HG03457 (cell line): ENCODE results near the gene UBE2H.
"Not testable (repeated sequence)": the region's sequence is repeated elsewhere in the genome, so short reads cannot be mapped to it uniquely, and the experiment has no call there.

ENCODE experiments used
- ATAC-seq: cut with Tn5 transposase; IDR thresholded peaks from one replicate; pipeline ENCODE4 v1.9.1; 2021; ENCODE audit warnings: moderate number of reproducible peaks; ENCODE audit not compliant: unreplicated experiment

UBE2H gene

GRCh38 chr7:129875745-129876411 lies 76.9 kb downstream of the UBE2H start:
- ATAC-seq, result no peak

GRCh38 chr7:129875160-129875559 lies 77.6 kb downstream of the UBE2H start:
- no peak for ATAC-seq

GRCh38 chr7:129874722-129875121 lies 78.0 kb downstream of the UBE2H start:
- no peak for ATAC-seq

GRCh38 chr7:129872054-129872453 lies 80.7 kb downstream of the UBE2H start:
- no peak for ATAC-seq

GRCh38 chr7:129870668-129871067 lies 82.1 kb downstream of the UBE2H start:
- no peak for ATAC-seq

- no peak for ATAC-seq
These were observed 86.5 kb downstream of the UBE2H start for GRCh38 chr7:129866251-129866650.

GRCh38 chr7:129865925-129866201 lies 86.9 kb downstream of the UBE2H start:
- no peak for ATAC-seq

- no peak for ATAC-seq
These were observed 87.5 kb downstream of the UBE2H start for GRCh38 chr7:129865093-129865924.

GRCh38 chr7:129864676-129865075 lies 88.1 kb downstream of the UBE2H start:
- not testable (repeated sequence) for ATAC-seq

GRCh38 chr7:129864042-129864441 lies 88.7 kb downstream of the UBE2H start:
- ATAC-seq, result no peak

GRCh38 chr7:129862682-129863081 lies 90.1 kb downstream of the UBE2H start:
- ATAC-seq, result no peak

GRCh38 chr7:129860784-129861183 lies 92.0 kb downstream of the UBE2H start:
- ATAC-seq, result not testable (repeated sequence)

- no peak for ATAC-seq
These were observed 93.6 kb downstream of the UBE2H start for GRCh38 chr7:129859183-129859582.

- ATAC-seq, result no peak
These were observed 94.3 kb downstream of the UBE2H start for GRCh38 chr7:129858490-129858889.

GRCh38 chr7:129857313-129857712 lies 95.4 kb downstream of the UBE2H start:
- ATAC-seq, result no peak

- no peak for ATAC-seq
These were observed 96.6 kb downstream of the UBE2H start for GRCh38 chr7:129855935-129856717.

- no peak for ATAC-seq
These were observed 97.5 kb downstream of the UBE2H start for GRCh38 chr7:129855234-129855673.

GRCh38 chr7:129854401-129854800 lies 98.4 kb downstream of the UBE2H start:
- ATAC-seq, result no peak

- no peak for ATAC-seq
These were observed 99.0 kb downstream of the UBE2H start for GRCh38 chr7:129853661-129854268.

GRCh38 chr7:129851809-129852208 lies 101.0 kb downstream of the UBE2H start:
- no peak for ATAC-seq

GRCh38 chr7:129851174-129851573 lies 101.6 kb downstream of the UBE2H start:
- ATAC-seq, result no peak
